ENCODE data around the gene C10orf62. TPM values are rescaled to one million over a fixed set of nuclear protein-coding genes. Genes with fewer than 3 reads are reported as not detected.

Gene C10orf62
- total and polyA plus RNA-seq, 9 donors, result 0.14 TPM; not detected in 8

GRCh38 chr10:97564776-97565175, 24.7 kb upstream of the C10orf62 start:
- no peak overlapping the region for H3K4me3 ChIP-seq (ENCODE audit: low read length)
- H3K9me3 ChIP-seq (replicated peaks; ENCODE audit: control insufficient read depth, low read depth, low read length), result no peaks in the 10 kb centered on the region
- no peak overlapping the region for H3K27ac ChIP-seq (ENCODE audit: low read length)
- no peaks in the 10 kb centered on the region for H3K27me3 ChIP-seq (ENCODE audit: control insufficient read depth, insufficient read depth, low read length)
- 97% methylated on average over 3 of the region's 4 CpGs for WGBS (ENCODE audit: insufficient coverage)
- peaks cover 7% of the 10 kb centered on the region for H3K4me1 ChIP-seq (ENCODE audit: control insufficient read depth, insufficient read depth, low read length)
- DNase-seq, result no peak
- peaks cover 14% of the 10 kb centered on the region for H3K36me3 ChIP-seq (ENCODE audit: control insufficient read depth, insufficient read depth, low read length)

- whole genome bisulfite sequencing (ENCODE audit: insufficient coverage), result 100% methylated on average over 2 of the region's 2 CpGs
- DNase-seq, result no peak
- Histone ChIP-seq H3K4me1 (ENCODE audit: control insufficient read depth, insufficient read depth, low read length) (peaks cover 24% of the 10 kb centered on the region), H3K4me3 (ENCODE audit: low read length) (no peak overlapping the region), H3K27ac (ENCODE audit: low read length) (no peak overlapping the region), H3K36me3 (ENCODE audit: control insufficient read depth, insufficient read depth, low read length) (peaks cover 23% of the 10 kb centered on the region), H3K27me3 (ENCODE audit: control insufficient read depth, insufficient read depth, low read length) (no peaks in the 10 kb centered on the region), H3K9me3 (replicated peaks; ENCODE audit: control insufficient read depth, low read depth, low read length) (no peaks in the 10 kb centered on the region)
These were observed 23.1 kb upstream of the C10orf62 start for GRCh38 chr10:97566336-97566996.

- WGBS (ENCODE audit: insufficient coverage), result 96% methylated on average over 12 of the region's 15 CpGs
- Histone ChIP-seq H3K36me3 (ENCODE audit: control insufficient read depth, insufficient read depth, low read length) (peaks cover 23% of the 10 kb centered on the region), H3K9me3 (replicated peaks; ENCODE audit: control insufficient read depth, low read depth, low read length) (no peaks in the 10 kb centered on the region), H3K27ac (ENCODE audit: low read length) (no peak overlapping the region), H3K27me3 (ENCODE audit: control insufficient read depth, insufficient read depth, low read length) (no peaks in the 10 kb centered on the region), H3K4me1 (ENCODE audit: control insufficient read depth, insufficient read depth, low read length) (peaks cover 38% of the 10 kb centered on the region), H3K4me3 (ENCODE audit: low read length) (no peak overlapping the region)
- no peak for DNase-seq
These were observed 21.6 kb upstream of the C10orf62 start for GRCh38 chr10:97567891-97568290.

- Histone ChIP-seq H3K36me3 (ENCODE audit: control insufficient read depth, insufficient read depth, low read length) (peaks cover 23% of the 10 kb centered on the region), H3K27me3 (ENCODE audit: control insufficient read depth, insufficient read depth, low read length) (no peaks in the 10 kb centered on the region), H3K4me3 (ENCODE audit: low read length) (no peak overlapping the region), H3K9me3 (replicated peaks; ENCODE audit: control insufficient read depth, low read depth, low read length) (no peaks in the 10 kb centered on the region), H3K27ac (ENCODE audit: low read length) (peak overlapping the region; percentile 86), H3K4me1 (ENCODE audit: control insufficient read depth, insufficient read depth, low read length) (peaks cover 53% of the 10 kb centered on the region)
- 83% methylated on average over 33 of the region's 33 CpGs for WGBS (ENCODE audit: insufficient coverage)
- no peak for DNase-seq
These were observed 19.3 kb upstream of the C10orf62 start for GRCh38 chr10:97570146-97570788.

- H3K27me3 ChIP-seq (ENCODE audit: control insufficient read depth, insufficient read depth, low read length), result no peaks in the 10 kb centered on the region
- peaks cover 54% of the 10 kb centered on the region for H3K4me1 ChIP-seq (ENCODE audit: control insufficient read depth, insufficient read depth, low read length)
- H3K9me3 ChIP-seq (replicated peaks; ENCODE audit: control insufficient read depth, low read depth, low read length), result no peaks in the 10 kb centered on the region
- peak overlapping the region; percentile 86 for H3K27ac ChIP-seq (ENCODE audit: low read length)
- no peak overlapping the region for H3K4me3 ChIP-seq (ENCODE audit: low read length)
- peaks cover 23% of the 10 kb centered on the region for H3K36me3 ChIP-seq (ENCODE audit: control insufficient read depth, insufficient read depth, low read length)
- peak; percentile 82 for DNase-seq
- WGBS (ENCODE audit: insufficient coverage), result 57% methylated on average over 3 of the region's 5 CpGs
These were observed 18.6 kb upstream of the C10orf62 start for GRCh38 chr10:97570789-97571471.

GRCh38 chr10:97571622-97572021, 17.9 kb upstream of the C10orf62 start:
- Histone ChIP-seq H3K9me3 (replicated peaks; ENCODE audit: control insufficient read depth, low read depth, low read length) (no peaks in the 10 kb centered on the region), H3K36me3 (ENCODE audit: control insufficient read depth, insufficient read depth, low read length) (peaks cover 23% of the 10 kb centered on the region), H3K27ac (ENCODE audit: low read length) (peak overlapping the region; percentile 86), H3K4me1 (ENCODE audit: control insufficient read depth, insufficient read depth, low read length) (peaks cover 54% of the 10 kb centered on the region), H3K4me3 (ENCODE audit: low read length) (no peak overlapping the region), H3K27me3 (ENCODE audit: control insufficient read depth, insufficient read depth, low read length) (no peaks in the 10 kb centered on the region)
- no peak for DNase-seq
- WGBS (ENCODE audit: insufficient coverage), result 48% methylated on average over 3 of the region's 3 CpGs

GRCh38 chr10:97572214-97572989, 17.1 kb upstream of the C10orf62 start, which contains the start of gene ANKRD2:
ANKRD2 (plus strand) TSS chr10:97572779; CDS start chr10:97572789, 10 bp downstream.
- Histone ChIP-seq H3K27ac (ENCODE audit: low read length) (peak within 1 kb of the TSS; percentile 86), H3K4me1 (ENCODE audit: control insufficient read depth, insufficient read depth, low read length) (peaks cover 54% of the 10 kb centered on the region), H3K9me3 (replicated peaks; ENCODE audit: control insufficient read depth, low read depth, low read length) (no peaks in the 10 kb centered on the region), H3K4me3 (ENCODE audit: low read length) (no peak within 1 kb of the TSS), H3K27me3 (ENCODE audit: control insufficient read depth, insufficient read depth, low read length) (no peaks in the 10 kb centered on the region), H3K36me3 (ENCODE audit: control insufficient read depth, insufficient read depth, low read length) (peaks cover 23% of the 10 kb centered on the region)
- WGBS (ENCODE audit: insufficient coverage), result 63% methylated on average over 15 of the region's 16 CpGs
- peak; percentile 84 for DNase-seq

GRCh38 chr10:97573021-97573420, 16.5 kb upstream of the C10orf62 start:
- WGBS (ENCODE audit: insufficient coverage), result no CpG with 5 or more reads among the region's 2 CpGs
- Histone ChIP-seq H3K36me3 (ENCODE audit: control insufficient read depth, insufficient read depth, low read length) (peaks cover 21% of the 10 kb centered on the region), H3K9me3 (replicated peaks; ENCODE audit: control insufficient read depth, low read depth, low read length) (no peaks in the 10 kb centered on the region), H3K27ac (ENCODE audit: low read length) (peak overlapping the region; percentile 62), H3K4me3 (ENCODE audit: low read length) (no peak overlapping the region), H3K4me1 (ENCODE audit: control insufficient read depth, insufficient read depth, low read length) (peaks cover 54% of the 10 kb centered on the region), H3K27me3 (ENCODE audit: control insufficient read depth, insufficient read depth, low read length) (no peaks in the 10 kb centered on the region)
- peak; percentile 27 for DNase-seq

- peaks cover 18% of the 10 kb centered on the region for H3K36me3 ChIP-seq (ENCODE audit: control insufficient read depth, insufficient read depth, low read length)
These were observed 15.8 kb upstream of the C10orf62 start for GRCh38 chr10:97573672-97574071.

More at GRCh38 chr10:97573672-97574071, 15.8 kb upstream of the C10orf62 start:
- H3K9me3 ChIP-seq (replicated peaks; ENCODE audit: control insufficient read depth, low read depth, low read length), result no peaks in the 10 kb centered on the region
- no peak for DNase-seq
- peaks cover 3% of the 10 kb centered on the region for H3K27me3 ChIP-seq (ENCODE audit: control insufficient read depth, insufficient read depth, low read length)
- 0% methylated on average over 1 of the region's 2 CpGs for WGBS (ENCODE audit: insufficient coverage)
- no peak overlapping the region for H3K27ac ChIP-seq (ENCODE audit: low read length)
- peaks cover 54% of the 10 kb centered on the region for H3K4me1 ChIP-seq (ENCODE audit: control insufficient read depth, insufficient read depth, low read length)
- no peak overlapping the region for H3K4me3 ChIP-seq (ENCODE audit: low read length)
